NCI-H82 (cell line): ENCODE data around the gene TBKBP1.

Source experiments
- DNase-seq: peaks from one replicate; lab custom pipeline; 2025; lab: John Stamatoyannopoulos, UW

Gene TBKBP1

GRCh38 chr17:47697906-47698711, 4.1 kb downstream of the TBKBP1 start:
- DNase-seq: no peak

GRCh38 chr17:47698749-47699535, 5.0 kb downstream of the TBKBP1 start:
- DNase-seq: peak; percentile 80

- no peak for DNase-seq
Observed at GRCh38 chr17:47699536-47699840, 5.5 kb downstream of the TBKBP1 start.

- no peak for DNase-seq
Observed at GRCh38 chr17:47700471-47701449, 6.8 kb downstream of the TBKBP1 start.

GRCh38 chr17:47701608-47702007, 7.6 kb downstream of the TBKBP1 start:
- peak; percentile 71 for DNase-seq

- DNase-seq: no peak
Observed at GRCh38 chr17:47702391-47702995, 8.5 kb downstream of the TBKBP1 start.

GRCh38 chr17:47703191-47703591, 9.2 kb downstream of the TBKBP1 start:
- no peak for DNase-seq

GRCh38 chr17:47703671-47704070, 9.7 kb downstream of the TBKBP1 start:
- DNase-seq: no peak

GRCh38 chr17:47704116-47704515, 10.2 kb downstream of the TBKBP1 start:
- DNase-seq: no peak

- DNase-seq: no peak
Observed at GRCh38 chr17:47704736-47705135, 10.8 kb downstream of the TBKBP1 start.

GRCh38 chr17:47705536-47706530, 11.9 kb downstream of the TBKBP1 start:
- DNase-seq: no peak

- peak; percentile 68 for DNase-seq
Observed at GRCh38 chr17:47707056-47707804, 13.3 kb downstream of the TBKBP1 start.

- no peak for DNase-seq
Observed at GRCh38 chr17:47707884-47708283, 13.9 kb downstream of the TBKBP1 start.

GRCh38 chr17:47708312-47708863, 14.4 kb downstream of the TBKBP1 start:
- no peak for DNase-seq

GRCh38 chr17:47708864-47709541, 15.0 kb downstream of the TBKBP1 start:
- no peak for DNase-seq

- no peak for DNase-seq
Observed at GRCh38 chr17:47709594-47709993, 15.6 kb downstream of the TBKBP1 start.

GRCh38 chr17:47711366-47712099, 17.6 kb downstream of the TBKBP1 start:
- DNase-seq: no peak

- no peak for DNase-seq
Observed at GRCh38 chr17:47712330-47713023, 18.5 kb downstream of the TBKBP1 start.
